ENCODE results near the gene RESP18.
"Not testable (repeated sequence)": the region's sequence is repeated elsewhere in the genome, so short reads cannot be mapped to it uniquely, and the experiment has no call there.

RESP18 gene

DNA sequence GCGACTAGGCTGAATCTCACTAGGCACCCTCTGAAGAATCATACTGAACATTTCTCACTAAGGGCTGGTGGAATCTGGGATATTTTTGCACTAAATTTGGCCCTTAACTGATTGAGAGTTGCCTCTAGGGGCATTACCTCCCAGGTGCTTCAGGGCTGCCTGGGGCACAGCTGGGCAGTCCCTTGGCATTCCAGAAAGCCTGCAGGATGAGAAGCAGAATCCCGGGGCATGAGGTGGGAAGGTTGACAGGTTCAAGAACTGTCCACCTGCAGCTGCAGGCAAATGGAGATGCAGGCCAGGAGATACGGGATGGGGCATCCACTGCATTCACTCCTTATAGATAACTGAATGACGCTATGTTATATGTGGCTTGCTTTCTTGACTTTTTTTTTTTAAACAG, 7.4 kb downstream of the RESP18 start:
- DNase-seq = no peak

DNA sequence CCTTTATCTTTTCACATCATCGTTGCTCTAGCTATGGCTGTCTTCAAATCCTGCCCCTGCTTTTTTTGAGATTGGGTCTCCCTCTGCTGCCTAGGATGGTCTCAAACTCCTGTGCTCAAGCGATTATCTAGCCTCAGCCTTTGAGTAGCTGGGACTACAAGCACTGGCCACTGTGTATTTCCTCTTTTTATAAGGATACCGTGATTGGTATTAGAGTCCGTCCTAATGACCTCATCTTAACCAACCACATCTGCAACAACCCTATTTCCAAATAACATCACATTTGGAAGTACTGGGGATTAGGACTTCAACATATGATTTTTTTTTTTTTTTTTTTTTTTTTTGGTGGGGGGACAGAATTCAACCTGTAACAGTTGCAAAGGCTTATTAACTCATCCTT, 9.1 kb downstream of the RESP18 start:
- no peak for DNase-seq

DNA sequence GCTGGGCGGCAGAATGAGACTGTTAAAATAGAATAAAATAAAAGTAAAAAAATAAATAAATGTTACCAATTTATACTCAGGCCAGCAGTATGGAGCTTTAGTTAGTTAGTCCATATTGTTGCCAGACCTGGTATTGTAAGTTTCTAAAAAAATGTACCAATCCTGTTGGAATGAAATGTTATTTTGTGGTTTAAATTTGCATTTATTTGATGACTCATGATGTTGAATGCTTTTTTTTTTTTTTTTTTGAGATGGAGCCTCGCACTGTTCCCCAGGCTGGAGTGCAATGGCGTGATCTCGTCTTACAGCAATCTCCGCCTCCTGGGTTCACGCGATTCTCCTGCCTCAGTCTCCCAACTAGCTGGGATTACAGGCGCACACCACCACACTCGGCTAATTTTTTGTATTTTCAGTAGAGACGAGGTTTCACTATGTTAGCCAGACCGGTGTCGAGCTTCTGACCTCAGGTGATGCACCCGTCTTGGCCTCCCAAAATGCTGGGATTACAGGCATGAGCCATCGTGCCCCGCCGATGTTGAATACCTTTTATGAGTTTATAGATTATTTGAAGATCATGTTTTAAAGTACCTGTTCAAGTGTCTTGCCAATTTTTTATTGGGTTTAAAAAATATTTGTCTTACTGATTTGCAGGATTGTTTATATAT, 17.6 kb downstream of the RESP18 start:
- DNase-seq = no peak

DNA sequence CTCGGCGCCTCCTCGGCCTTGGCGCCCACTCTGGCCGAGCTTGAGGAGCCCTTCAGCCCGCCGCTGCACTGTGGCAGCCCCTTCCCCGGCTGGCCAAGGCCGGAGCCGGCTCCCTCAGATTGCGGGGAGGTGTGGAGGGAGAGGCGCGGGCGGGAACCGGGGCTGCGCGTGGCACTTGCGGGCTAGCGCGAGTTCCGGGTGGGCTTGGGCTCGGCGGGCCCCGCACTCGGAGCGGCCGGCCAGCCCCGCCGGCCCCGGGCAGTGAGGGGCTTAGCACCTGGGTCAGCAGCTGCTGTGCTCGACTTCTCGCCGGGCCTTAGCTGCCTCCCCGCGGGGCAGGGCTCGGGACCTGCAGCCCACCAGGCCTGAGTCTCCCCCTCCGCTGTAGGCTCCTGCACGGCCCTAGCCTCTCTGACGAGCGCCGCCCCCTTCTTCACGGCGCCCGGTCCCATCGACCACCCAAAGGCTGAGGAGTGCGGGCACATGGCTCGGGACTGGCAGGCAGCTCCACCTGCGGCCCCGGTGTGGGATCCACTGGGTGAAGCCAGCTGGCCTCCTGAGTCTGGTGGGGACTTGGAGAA, 19.8 kb downstream of the RESP18 start:
- DNase-seq = not testable (repeated sequence)

DNA sequence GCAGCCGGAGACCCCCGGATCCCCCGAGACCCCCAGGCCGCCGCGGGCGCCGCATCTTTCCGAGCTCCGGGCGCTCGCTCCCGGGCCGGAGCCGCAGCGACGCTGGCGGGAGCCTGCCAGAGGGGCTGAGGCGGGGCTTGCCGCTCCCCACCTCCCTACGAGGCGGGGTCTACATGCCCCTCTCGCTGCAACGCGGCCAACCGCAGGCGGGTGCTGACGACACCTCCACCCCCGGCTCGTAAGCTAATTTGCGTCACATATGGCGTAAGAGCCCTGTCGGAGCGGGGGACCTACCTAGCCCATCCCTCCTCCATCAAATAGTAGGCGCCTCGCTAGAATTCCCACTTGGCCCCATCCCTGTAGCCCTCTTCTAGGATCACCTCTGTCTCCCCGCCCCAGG, 23.3 kb downstream of the RESP18 start, which contains the start of gene PTPRN:
PTPRN (minus strand) TSS at position 124 of the 400 bp plus-strand sequence; CDS start at position 55, 69 bp downstream.
- no peak for DNase-seq

DNA sequence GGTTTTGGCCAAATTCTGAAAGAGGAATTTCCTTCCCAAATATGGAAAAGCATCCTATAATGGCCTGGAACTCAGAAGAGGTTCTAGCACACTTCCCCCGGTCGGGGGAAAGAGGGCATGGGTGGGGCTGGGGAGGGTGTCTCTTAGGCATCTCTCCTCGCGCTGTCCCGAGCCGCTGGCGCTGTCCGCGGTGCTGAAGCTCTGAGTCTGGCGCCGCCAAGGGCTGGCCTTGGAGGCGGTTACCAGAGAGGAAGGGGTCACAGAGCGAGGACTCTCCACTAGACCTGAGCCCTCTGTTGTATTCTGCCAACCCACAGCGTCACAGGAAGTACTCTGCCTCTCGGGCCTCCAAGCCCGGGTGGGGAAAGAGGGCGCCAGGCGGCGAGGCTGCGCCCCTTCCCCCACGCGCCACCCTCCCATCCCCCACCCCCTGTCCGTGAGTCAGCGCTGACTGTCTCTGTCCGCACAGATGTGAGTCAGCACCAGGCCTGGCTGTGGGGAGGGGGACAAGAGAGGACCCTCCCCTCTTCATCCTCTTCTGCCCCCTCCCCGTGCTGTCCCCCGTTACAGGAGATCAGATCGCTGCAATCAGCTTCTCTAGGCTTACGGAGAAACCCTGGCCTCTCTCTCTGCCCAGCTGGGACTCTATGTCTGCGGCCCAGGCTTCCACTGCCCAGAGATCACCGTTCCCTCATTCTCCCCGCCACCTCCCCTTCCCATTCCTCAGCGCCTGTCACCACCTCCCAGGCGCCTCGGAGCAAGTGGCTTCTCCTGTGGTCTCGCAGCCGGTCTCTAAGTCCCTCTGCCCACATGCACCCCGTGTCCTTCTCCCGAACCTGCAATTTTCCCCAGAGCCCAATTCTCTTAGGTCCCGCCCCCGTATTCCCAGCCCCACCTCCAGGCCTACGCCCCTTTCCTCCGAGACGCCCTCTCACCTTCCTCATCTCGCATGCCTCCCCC, 24.1 kb downstream of the RESP18 start:
- peak; percentile 23 to 30 for DNase-seq

DNA sequence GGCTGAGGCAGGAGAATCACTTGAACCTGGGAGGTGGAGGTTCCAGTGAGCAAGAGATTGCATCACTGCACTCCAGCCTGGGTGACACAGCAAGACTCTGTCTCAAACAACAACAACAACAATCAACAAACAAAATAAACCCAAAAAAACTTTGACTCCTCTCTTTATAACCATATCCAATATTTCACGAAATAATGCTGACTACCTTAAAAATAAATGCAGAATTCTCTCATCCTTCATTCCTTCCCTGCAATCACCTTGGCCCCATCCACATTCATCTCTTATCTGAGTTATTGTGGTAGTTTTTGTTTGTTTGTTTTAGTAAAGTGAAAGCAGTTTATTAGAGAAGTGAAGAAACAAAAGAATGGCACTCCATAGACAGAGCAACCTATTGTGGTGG, 26.5 kb downstream of the RESP18 start:
- DNase-seq = no peak

DNA sequence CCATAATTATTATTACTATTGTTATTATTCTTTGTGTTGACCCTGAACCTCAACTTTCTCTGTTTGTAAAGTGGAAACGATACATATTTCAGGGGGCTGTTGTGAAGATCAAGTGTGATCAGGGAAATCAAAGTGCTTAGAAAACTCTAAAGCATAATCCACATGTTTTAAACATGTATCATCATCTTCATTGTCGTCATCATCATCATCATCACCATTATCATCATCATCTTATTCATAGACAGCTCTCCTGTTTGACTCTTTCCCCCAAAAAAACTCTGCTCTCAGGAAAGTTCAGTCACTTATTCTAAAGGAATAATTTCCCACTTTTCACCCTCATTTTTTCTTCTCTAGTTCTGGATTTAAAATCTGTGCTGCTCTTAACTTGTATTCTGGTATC, 28.3 kb downstream of the RESP18 start:
- no peak for DNase-seq

DNA sequence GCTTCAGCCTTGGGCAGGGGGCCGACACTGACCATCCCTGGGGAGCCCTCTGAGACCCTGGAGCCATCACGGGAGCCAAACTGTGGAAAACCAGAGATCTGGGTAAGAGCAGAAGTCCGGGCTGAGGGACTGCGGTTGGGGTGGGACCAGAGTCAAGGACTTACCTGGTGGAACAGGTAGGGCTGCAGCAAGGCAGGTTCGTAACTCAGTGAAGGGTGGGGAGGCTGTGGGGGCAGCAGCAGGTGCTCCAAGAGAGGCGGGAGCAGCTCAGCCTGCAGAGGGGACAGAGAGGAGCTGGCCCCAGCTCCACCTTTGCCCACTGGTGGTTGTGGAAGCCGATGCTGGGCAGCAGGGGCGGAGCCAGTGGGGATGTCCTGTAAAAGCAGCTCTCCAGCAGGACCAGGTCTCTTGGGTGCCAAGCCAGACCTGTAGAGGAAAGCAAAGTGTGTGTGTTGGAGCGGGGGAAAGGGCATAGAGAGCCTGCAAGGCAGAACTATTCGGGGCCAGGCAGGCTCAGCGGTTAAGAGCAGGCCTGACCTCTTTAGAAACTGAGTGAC, 30.1 kb downstream of the RESP18 start:
- no peak for DNase-seq

DNA sequence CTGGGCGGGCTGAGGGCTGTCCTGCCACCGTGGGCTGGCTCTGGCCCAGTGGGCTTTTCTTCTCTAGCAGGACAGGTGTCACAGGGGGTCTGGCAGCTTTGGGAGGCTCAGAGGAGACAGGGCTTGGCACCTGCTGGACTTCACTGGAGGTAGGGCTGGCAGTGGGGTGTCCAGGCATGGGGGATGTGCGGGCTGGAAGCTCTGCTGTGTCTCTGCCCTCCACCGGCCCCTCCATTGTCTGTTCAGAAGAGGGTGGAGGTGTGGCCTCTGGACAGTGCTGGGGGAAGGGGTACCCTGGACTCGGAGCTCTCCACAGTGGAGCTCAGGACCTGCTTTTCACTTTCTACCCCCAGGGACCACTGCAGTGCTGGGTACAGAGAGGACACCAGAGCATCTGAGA, 32.5 kb downstream of the RESP18 start:
- DNase-seq = no peak

DNA sequence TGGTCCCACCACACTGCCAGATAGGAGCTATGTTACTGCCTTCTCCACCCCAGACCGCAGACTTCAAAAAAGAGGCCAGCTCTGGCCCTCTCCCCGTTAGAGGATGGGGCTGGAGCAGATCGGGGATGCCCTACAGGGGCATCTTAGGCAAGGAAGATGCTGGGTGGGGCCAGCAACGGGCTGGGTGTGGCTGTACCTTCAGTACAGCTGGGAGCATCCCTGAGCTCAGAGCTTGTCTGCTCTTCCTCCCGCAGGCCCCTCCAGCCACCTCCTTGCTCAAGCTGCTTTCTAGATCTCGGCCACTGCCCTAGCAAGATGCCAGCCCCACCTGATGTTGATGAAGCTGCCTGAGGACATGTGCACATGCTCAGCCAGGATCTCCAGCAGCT, 33.2 kb downstream of the RESP18 start:
- DNase-seq = no peak

DNA sequence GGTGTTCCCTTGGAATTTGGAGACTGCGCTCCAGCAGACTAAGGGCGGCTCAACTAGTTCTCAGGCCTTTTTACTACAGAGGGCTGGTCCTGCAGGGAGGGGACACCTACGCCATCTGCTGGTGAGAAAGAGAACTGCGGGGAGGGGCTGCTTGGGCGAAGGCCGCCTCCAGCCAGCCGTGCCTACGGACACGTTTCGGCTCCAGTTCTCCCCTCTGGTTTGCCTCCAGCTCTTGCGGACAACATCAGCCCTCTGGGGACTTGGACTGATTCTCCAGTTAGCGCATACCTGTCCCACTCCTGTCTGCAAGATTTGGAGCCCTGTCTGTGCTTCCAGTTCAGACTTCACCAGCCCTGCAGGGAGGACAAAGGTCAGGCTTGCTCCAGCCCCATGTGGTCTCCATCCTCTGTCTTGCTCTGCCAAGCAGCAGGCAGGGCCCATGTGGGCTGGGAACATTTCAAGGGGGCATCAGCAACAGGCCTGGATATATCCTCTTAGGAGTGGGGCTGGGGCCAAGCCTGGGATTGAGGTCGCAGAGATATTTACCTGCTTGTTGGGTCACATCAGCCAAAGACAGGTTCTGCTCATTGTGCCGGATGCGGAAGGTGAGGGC, 33.7 kb downstream of the RESP18 start:
- DNase-seq = peak; percentile 23 to 44

DNA sequence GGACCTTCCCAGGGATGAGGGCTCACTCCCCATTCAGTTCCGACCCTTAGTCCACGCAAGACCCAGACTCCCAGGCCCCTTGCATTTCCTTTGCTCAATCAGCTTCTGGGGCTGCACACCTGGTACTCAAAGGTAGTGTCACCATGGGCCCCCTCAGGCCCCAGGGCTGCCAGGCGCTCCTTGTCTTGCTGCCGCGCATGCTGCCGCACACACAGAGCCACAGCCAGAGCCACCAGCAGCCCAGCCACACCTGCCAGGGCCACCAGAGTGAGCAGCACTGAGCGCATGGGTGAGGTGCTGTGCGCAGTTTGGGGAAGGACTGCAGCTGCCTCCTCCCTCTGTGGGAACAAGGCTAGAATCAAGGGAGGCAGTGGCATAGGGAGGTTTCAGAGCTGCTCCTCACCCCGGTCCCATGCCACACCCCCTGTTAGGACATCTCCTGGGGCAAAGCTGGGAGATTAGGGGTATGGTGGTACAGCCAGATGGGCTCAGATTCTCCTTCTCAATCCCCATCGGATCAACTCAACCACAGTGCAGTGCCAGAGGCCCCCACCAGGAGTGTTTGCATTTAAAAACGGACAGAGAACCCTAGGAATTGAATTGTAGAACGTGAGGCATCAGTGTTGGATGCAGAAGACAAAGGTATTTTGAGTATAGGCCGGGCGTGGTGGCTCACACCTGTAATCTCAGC, 34.6 kb downstream of the RESP18 start:
- DNase-seq = no peak

DNA sequence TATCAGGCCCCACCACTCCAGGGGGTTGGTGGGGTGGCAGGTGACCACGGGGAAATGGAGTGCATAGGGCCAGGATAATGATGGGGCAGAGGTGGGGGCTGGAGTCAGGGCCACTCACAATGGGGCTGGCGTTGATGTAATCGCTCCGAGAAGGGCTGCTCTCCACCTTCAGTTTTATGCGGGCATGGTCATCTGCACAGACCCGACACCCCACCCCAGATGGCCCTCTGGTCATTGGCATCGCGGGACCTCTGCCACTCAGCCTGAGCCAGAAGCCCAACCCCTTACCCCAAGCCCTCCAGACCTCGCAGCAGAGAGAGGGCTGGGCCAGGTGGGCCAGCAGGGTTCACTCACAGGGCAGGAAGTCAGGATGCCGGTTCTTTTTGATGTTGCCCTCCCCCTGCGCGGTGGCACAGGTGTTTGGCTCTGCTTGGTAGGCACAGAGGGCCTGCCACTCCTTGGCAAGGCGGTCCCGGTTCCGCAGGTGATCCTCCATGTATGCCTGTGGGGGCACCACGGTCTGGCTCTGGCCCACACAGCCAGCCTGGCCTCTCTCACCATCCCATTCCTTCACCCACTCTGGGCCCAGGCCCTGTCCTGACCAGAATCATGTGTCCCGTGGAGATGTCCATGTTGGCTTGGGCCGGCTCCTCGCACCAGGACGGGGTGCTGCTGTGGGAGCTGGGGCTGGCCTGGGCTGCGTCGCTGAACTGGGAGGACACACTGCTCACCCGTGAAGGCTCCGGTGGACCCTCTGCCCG, 35.7 kb downstream of the RESP18 start:
- DNase-seq = no peak

DNA sequence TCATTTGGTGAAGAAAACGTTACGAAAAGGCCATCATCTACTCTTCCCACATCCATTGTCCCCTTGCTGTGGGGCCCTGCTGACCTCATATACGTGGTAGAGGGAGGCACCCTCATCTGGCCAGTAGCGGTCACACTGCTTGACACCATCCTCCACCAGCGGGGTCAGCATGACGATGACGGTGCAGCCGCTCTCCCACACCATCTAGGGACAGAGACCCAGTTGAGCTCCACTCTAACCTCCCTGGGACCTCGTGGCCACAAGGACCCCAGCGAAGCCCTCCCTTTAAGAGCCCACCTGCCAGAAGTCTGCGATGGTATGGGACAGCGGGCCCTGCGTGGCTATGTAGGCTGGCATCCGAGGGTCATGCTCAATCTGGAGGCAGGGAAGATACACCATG, 36.4 kb downstream of the RESP18 start:
- DNase-seq = no peak

DNA sequence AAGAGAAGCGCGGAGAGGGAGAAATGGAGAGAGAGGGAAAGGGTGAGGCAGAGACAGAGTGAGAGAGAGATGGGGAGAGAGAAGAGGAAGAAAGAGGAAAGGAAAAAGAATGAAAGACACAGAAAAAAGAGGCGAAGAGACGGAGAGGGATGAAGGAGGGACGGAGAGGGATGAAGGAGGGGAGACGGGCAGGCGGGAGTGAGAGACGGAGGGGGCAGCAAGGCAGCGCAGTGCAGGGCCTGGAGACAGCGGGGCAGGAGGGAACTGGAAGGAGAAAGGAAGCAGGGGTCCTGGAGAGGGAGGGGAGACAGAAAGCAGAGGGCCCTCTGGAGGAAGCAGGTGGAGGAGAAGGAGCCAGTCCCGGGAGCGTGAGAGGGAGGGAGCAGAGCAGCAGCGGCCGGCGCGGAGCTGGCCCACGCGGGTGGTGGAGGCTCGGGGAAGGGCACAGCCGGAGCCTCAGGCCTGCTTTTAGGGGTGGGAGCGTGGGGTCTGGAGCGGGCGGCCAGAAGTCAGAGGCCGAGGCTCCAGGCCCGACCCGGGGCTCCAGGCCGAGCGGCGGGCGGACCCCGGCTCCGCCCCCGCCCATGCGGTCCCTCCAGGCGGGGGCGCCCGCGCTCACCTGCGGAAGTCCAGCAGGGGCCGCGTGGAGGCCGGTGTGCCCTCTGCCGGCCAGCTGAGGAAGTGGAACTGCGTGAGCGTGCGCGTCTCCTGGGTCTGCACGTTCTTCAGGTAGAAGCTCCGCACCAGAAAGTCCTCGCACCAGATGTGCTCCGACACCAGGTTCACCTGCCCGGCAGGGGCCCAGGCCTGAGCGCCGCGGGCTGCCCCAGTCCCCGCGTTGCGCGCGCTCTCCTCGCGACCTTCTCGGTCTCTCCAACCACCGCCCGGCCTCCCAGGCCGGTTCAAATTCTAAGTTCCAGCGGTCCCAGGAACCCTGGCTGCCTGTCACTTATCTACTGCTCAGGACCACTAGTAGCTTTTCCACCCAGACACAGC, 37.9 kb downstream of the RESP18 start:
- DNase-seq = peak; percentile 32 to 66

DNA sequence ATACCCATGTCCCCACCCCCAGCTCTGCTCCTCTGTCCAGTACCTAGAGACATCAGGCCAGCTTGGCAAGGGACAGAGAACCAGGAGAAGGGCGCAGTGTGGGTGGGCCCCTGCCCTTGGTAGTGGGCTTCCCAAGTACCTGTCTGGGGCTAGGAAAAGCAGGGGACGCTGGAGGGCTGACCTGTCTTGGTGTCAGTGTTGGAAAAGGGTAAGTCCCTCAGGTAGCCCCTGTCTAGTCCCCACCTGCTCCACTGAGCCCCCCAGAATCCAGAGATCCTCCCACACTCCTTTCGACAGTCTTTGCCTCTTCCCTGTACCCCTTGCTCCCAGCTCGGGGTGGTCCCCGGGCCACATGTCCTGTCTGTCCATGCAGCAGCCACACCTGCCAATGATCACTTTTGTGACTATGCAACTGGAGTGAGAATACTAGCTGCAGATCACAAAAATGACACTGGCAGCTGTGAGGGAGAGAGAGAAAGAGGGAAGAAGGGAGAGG, 38.8 kb downstream of the RESP18 start:
- DNase-seq = no peak

DNA sequence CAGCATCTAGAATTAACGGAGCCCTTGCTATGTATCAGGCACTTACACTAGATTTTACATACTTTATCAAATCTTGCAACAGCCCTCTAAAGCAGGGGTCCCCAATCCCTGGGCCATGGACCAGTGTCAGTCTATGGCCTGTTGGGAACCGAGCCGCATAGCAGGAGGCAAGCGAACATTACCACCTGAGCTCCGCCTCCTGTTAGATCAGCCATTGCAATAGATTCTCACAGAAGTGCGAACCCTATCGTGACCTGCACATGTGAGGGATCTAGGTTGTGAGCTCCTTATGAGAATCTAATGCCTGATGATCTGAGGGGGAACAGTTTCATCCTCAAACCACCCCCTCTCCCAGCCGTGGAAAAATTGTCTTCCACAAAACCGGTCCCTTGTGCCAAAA, 39.9 kb downstream of the RESP18 start:
- no peak for DNase-seq

DNA sequence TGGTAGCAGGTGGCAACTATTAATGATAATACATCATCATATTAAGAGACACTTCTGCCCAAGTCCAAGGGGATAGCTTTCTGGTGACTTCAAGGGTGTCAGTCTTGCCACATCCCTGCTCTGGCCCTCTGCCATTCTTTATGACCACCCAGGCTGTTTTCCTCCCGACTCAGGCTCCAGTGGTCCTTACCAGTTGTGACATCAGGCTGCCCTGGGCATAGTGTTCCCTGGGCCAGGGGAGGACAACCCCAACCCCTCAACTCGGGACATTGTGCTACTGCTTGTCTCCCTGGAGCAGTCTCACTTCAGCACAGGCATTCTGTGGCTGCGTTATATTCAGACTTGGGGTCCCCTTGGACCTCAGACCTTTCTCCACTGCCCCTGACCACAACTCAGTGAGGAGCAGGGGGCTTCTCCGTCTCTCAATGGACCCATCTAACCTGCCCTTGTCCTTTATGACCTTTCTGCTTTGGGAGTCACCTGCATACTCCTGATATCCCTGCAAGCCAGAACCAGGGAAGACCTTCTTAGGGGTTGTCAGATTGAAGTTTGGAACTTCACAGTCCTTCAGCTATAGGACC, 40.5 kb downstream of the RESP18 start:
- DNase-seq = no peak

DNA sequence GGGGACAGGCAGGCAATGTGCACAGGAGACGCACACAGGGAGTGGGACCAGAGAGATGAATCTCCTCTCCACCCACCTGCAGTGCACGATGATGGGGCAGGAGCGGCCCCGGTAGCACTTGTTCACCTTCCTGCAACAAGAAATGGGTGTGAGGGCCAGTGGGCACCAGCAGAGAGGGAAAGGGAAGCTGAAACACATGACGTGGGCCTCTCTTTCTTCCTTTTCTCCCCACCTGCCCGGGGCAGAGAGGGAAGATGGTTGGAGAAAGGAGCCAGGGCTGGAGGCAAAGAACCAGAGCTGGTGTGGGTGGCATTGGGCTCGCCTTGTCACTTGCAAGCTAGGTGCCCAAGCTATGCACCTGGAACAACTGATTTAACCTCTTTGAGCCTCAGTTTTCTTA, 41.1 kb downstream of the RESP18 start:
- DNase-seq = no peak

Data from Kasumi-1 (cell line).